ENCODE results near the gene ZNF622.

ZNF622 gene

DNA sequence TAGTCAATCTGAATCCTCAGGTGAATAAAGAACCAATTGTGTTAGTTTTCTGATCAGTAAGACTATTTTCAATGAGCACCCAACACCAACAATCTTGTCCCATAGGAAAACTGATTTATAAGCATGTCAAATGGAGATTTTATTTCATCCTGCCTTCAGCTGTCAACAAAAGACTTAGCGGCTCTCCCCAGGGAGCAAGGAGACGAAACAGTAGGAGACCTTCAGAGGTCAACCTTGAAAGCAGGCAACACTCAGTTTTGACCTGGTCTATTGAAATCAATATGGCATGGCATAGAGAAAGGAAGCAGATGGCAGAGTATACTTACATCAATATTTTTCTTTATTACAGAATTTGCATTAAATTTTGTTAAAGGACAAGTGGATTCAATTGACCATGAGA is 34.1 kb downstream of the ZNF622 start:
- DNase-seq (ENCODE audit: low read depth in 2 of 2), result no peak

DNA sequence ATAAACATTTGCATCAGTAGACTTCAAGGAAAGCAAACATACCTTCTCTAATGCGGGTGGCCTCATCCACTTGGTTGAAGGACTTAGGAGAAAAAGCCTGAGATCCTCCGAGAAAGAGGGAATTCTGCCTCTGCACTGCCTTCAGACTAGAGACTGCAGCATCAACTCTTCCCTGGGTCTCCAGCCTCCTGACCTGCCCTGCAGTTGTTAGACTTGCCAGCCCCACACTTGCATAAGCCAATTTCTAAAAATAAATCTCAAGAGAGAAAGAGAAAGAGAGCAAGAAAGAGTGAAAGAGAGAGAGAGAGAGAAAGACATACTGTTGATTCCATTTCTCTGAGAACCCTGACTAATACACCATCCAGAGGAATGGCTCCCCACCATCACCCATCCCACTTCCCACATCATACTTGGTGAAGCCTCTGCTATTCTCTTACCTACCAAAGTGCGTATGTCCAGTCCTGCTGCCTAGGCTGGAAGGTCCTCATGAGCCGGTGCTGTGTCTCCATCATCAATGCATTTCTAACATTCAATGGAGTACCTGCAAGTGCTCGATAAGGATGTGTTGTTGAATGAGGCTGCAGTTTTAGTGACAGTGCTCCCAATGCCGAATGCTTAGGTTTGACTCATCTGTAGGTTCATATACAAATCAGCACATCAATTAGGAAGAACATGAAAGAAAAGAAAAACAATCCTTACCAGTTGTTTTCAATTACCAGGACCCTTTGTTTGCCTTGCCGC is 35.1 kb downstream of the ZNF622 start:
- no peak for DNase-seq (ENCODE audit: low read depth in 2 of 2)

DNA sequence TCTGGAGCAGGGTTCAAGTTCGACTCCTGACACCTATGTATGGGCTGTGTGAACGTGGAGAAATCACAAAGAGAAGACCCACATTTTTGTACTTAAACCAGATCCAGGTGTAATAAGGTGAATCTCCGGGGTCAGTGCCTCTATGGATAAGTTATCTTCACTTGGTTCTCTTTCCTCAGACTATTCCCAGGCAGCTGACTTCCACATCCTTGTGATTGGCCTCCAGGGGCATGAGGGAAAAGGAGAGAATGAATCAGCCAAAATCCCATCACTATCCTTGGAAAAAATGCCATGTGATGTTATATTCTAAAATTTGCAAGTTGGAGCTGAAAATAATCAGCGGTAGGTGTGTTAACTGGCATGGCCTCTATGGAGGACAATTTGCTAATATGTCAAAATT is 37.2 kb downstream of the ZNF622 start:
- no peak for DNase-seq (ENCODE audit: low read depth in 2 of 2)

GRCh38 chr5:16427587-16427986 is 38.0 kb downstream of the ZNF622 start:
- no peak for DNase-seq (ENCODE audit: low read depth in 2 of 2)

- DNase-seq (ENCODE audit: low read depth in 2 of 2), result no peak
These were observed 47.1 kb downstream of the ZNF622 start for GRCh38 chr5:16418471-16418922.

DNA sequence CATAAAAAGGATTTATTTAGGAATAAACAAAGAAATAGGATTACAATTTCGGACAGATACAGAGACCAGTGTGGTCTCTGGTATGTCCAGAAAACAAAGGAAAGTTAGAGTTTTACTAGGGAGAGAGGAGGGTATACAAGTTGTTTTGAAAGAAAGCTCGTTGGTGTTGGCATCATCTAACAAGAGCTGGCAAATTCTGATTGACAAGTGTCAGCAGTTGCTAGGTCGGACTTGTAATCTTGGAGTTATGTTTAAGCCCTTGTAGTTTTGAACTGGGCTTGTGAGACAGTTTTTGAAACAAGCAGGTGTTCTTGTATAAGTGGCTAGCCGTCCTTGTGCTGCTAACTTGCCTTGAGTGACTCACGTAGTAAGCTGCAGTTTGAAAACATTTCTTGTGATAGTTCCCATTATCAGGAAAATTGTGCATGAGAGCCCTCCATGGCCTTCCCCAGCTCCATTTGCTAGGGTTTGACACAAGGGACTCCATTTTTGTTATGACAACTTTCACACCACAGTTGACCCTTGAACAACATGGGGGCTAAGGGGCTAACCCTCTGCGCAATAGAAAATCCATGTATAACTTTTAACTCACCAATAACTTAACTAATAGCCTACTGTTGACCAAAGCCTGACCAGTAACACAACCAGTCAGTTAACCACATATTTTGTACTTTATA is 48.1 kb downstream of the ZNF622 start:
- no peak for DNase-seq (ENCODE audit: low read depth in 2 of 2)

DNA sequence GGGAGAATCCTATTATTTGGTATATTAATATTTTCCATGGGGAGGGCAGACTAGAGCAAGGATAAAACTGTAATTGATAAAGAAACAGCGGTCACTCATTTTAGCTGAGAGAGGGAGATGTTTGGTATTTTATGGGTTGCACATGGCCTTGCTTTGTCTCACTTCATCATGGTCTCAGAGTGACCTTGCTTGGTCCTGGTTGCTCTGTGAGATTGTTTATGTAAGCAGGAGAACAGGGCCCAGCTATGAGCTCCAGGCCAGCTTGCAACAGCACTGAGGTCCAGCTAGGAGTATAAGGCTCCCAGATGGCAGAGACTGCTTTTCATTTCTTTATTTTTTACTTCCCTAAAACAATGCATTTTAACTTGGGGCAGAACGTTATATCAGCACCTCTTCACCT is 50.7 kb downstream of the ZNF622 start:
- DNase-seq (ENCODE audit: low read depth in 2 of 2), result no peak

DNA sequence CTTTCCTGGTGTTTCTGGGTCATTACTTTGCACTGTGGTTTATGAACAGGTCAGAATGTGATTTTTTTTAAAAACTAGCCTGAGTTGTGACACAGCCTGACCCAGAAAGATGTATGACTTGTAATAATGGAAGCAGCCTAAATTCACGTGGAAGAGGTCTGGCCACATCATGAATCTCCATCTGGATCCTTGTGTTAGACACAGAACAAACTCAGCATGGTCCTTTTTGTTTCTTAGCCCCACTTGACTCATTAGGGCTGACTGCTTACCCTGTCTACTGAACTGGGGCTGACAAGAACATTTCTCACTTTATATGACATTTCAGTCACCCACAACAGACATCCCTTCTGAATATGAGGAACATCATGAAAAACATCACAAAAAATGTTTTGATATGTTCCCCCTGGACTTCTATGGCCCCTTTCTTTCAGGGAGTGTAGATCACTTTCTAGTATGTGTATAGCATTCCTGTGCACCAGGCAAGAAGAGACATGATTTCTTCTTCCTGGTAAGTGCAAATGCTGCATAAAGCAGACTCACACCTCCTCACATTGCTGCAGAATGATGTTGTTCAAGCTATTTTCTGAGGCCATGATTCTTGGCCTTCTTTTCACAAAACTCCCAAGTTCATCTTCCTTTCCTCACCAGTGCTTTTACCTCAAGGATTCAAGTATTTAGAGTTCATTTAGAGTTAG is 52.3 kb downstream of the ZNF622 start:
- DNase-seq (ENCODE audit: low read depth in 2 of 2), result no peak

DNA sequence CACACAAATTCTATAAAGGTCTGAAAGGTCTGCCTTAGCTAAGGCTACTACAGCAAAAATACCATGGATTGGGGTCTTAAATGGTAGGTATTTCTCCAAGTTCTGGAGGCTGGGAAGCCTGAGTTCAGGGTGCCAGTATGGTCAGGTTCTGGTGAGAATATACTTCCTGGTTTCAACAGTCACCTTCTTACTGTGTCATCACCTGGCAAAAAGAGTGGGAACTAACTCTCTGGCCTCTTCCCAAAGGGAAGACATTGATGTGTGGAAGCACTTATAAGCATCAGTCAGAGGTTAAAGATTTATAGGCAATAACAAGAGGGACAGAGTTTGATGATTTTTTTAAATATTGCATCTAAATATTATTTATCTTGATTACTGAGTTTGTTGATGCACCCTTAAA is 53.0 kb downstream of the ZNF622 start:
- DNase-seq (ENCODE audit: low read depth in 2 of 2), result no peak

DNA sequence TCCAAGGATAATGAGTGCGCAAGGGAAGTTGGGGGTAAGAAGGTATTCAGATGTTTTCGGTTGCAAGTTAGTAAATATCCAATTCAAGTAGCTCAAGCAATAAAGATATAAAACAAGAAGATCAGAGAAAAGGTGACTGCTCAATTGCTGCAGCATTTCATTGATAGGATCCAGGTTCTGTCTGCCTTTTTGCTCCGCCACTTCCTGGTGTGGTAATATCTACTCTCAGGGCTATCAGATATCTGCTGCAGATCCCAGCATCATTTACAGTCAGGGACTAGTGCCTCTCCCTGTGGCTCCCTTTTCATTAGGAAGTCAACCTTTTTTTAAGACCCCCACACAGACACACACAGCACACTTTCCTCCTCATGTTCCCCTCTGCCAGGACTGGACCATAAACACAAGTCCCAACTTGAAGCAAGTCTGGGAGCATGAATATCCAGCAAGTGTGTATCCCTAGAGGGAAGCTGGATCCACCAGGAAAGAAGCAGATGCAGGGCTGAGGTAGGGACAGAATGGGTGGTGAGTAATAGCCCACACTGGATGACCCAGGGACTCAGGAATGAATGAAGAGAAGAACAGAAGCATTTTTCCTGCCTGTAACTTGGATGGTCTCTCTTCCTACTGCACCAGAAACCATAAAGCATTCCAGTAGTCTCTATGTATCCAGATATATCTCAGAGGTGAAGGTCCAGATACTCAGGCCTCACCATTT is 53.7 kb downstream of the ZNF622 start:
- DNase-seq (ENCODE audit: low read depth in 2 of 2), result no peak

DNA sequence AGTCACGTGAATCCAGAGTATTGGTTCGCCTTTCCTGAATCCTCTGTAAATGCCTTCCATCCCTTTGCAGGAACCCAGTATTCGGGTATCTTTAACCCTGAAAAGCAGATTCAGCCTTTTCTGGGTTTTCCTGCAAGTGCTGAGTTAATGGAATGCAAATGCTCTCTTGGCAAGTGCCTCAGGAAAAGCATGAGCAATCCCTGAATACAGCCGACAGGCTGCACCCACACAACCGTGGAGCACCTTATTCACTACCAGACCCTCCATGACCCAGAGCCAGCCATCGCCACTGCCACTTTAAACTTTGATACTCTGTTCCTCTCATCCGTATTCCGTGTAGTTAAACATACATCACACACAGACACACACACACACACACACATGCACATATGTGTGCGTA is 54.4 kb downstream of the ZNF622 start:
- DNase-seq (ENCODE audit: low read depth in 2 of 2), result no peak

DNA sequence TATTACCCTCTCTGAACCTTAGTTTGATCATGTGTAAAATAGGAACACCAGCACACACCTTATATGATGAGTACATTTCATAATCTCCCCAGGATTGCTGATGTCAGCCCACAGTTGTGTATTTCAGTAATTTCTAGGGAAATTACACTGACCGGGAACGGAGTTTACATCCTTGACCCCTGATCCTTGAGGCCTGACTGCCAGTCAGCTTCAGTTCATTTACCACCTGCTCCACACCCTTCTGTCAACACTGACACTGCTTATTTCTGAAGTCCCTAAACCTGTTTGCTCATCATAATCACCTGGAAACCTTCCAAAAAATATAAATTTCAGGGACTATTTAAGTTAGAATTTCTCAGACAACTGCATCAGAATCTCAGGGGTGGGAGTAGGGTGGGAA is 55.3 kb downstream of the ZNF622 start:
- no peak for DNase-seq (ENCODE audit: low read depth in 2 of 2)

GRCh38 chr5:16406630-16407029 is 59.0 kb downstream of the ZNF622 start:
- no peak for DNase-seq (ENCODE audit: low read depth in 2 of 2)

- DNase-seq (ENCODE audit: low read depth in 2 of 2), result no peak
These were observed 59.6 kb downstream of the ZNF622 start for GRCh38 chr5:16406023-16406422.

Measured in stimulated activated CD8-positive, alpha-beta memory T cell treated with anti-CD3 and anti-CD28 coated beads, Interleukin-15, amount 100 ng/mL, for 48 hours (primary cell).